HepG2 (cell line): ENCODE results near the gene SLC4A7. TPM values are rescaled to one million over a fixed set of nuclear protein-coding genes. Genes with fewer than 3 reads are reported as not detected.
A peak's percentile ranks its signal among the peaks of the same experiment; 100 is the strongest.

Source experiments
- ASH2L ChIP-seq: fragments of 300-600, 200-600 bp; sonication (generic); IDR thresholded peaks from 2 replicates; pipeline ENCODE4 v1.7.0; 2017; ENCODE audit warnings: low read depth, mild to moderate bottlenecking, moderate library complexity, mixed read lengths, low read length; ENCODE audit not compliant: insufficient read length
- ATF7-NPFF ChIP-seq: sonication (generic); formaldehyde crosslinking; IDR thresholded peaks from 2 replicates; pipeline ENCODE4 v1.8.1; 2023; ENCODE audit warnings: mild to moderate bottlenecking, low read depth, missing genetic modification reagents, moderate library complexity
- BHLHE40 ChIP-seq: IDR thresholded peaks from 2 replicates; pipeline ENCODE4 v1.6.1; 2011; ENCODE audit warnings: low read length, improper control_type of control experiment
- FOXC1 ChIP-seq: sonication (generic); formaldehyde crosslinking; IDR thresholded peaks from 2 replicates; pipeline ENCODE4 v1.8.0; 2022; ENCODE audit warnings: mild to moderate bottlenecking, missing genetic modification reagents, borderline replicate concordance
- FOXK1 ChIP-seq: sonication (generic); formaldehyde crosslinking; IDR thresholded peaks from 2 replicates; pipeline ENCODE4 v1.4.0; 2020; ENCODE audit warnings: low read depth, missing genetic modification reagents, borderline replicate concordance
- FOXP1 ChIP-seq, 2 experiments: fragments of 450-650 bp in 1 of 2; IDR thresholded peaks; 2 replicates each; pipeline ENCODE4 v1.6.1; 2017 to 2018; ENCODE audit warnings: antibody characterized with exemption in 1 of 2
- KLF13 ChIP-seq: sonication (generic); formaldehyde crosslinking; IDR thresholded peaks from 2 replicates; pipeline ENCODE4 v1.4.0; 2020; ENCODE audit warnings: mild to moderate bottlenecking, missing genetic modification reagents
- NFKBIZ ChIP-seq: IDR thresholded peaks from 2 replicates; pipeline ENCODE4 v1.6.1; 2018; ENCODE audit warnings: missing genetic modification reagents, missing compliant biosample characterization
- NONO ChIP-seq, 2 experiments: fragments of 450-650 bp in 1 of 2; sonication (generic) in 1 of 2; formaldehyde crosslinking in 1 of 2; IDR thresholded peaks in 1 of 2; conservative IDR thresholded peaks in 1 of 2; 2 replicates each; pipeline versions ENCODE4 v1.6.1 to v1.8.0; 2017 to 2022; ENCODE audit warnings: mild to moderate bottlenecking in 1 of 2, missing genetic modification reagents in 1 of 2, moderate library complexity in 1 of 2
- PHF21A ChIP-seq: sonication (generic); formaldehyde crosslinking; IDR thresholded peaks from 2 replicates; pipeline ENCODE4 v1.5.0; 2020; ENCODE audit warnings: mild to moderate bottlenecking, missing genetic modification reagents
- TBP ChIP-seq: sonication (generic); formaldehyde crosslinking; IDR thresholded peaks from 2 replicates; pipeline ENCODE4 v1.5.0; 2020; ENCODE audit warnings: missing genetic modification reagents
- TEF ChIP-seq: sonication (generic); formaldehyde crosslinking; IDR thresholded peaks from 2 replicates; pipeline ENCODE4 v1.5.0; 2020; ENCODE audit warnings: missing genetic modification reagents
- ZBTB1 ChIP-seq: sonication (generic); formaldehyde crosslinking; IDR thresholded peaks from 2 replicates; pipeline ENCODE4 v1.4.0; 2020; ENCODE audit warnings: missing genetic modification reagents, borderline replicate concordance
- ZBTB37 ChIP-seq: sonication (generic); formaldehyde crosslinking; IDR thresholded peaks from 2 replicates; pipeline ENCODE4 v1.4.0; 2020; ENCODE audit warnings: mild to moderate bottlenecking, missing genetic modification reagents
- ZFP90 ChIP-seq: sonication (generic); formaldehyde crosslinking; IDR thresholded peaks from 2 replicates; pipeline ENCODE4 v1.8.0; 2022; ENCODE audit warnings: missing genetic modification reagents, mild to moderate bottlenecking, inconsistent platforms, borderline replicate concordance
- ZNF143 ChIP-seq: sonication (generic); formaldehyde crosslinking; IDR thresholded peaks from 2 replicates; pipeline ENCODE4 v1.4.0; 2020; ENCODE audit warnings: missing genetic modification reagents
- ZNF260 ChIP-seq: sonication (generic); formaldehyde crosslinking; IDR thresholded peaks from 2 replicates; pipeline ENCODE4 v1.4.0; 2020; ENCODE audit warnings: missing genetic modification reagents, low read depth, mild to moderate bottlenecking, borderline replicate concordance
- ZNF296 ChIP-seq: sonication (generic); formaldehyde crosslinking; conservative IDR thresholded peaks from 2 replicates; pipeline ENCODE4 v1.5.0; 2020; ENCODE audit warnings: mild to moderate bottlenecking, missing genetic modification reagents
- ZNF737 ChIP-seq: sonication (generic); formaldehyde crosslinking; IDR thresholded peaks from 2 replicates; pipeline ENCODE4 v1.5.0; 2020; ENCODE audit warnings: missing genetic modification reagents, mild to moderate bottlenecking, borderline replicate concordance
- ZSCAN9 ChIP-seq: IDR thresholded peaks from 2 replicates; pipeline ENCODE4 v1.6.1; 2016; ENCODE audit warnings: borderline replicate concordance
- polyA plus RNA-seq, 8 experiments: library from polyadenylated mRNA; depleted of rRNA in 3 of 8; stranded (reverse) in 7 of 8; unstranded in 1 of 8; fragments of >200 nt; fragmentation: Illumina TruSeq in 4 of 8; extraction: Trizol in 4 of 8; gene quantifications; 2 replicates each; pipeline versions ENCODE4 v1.2.1 to v1.2.3, GENCODE V29; 2011 to 2016; ENCODE audit warnings: low read depth in 4 of 8, missing spikeins in 1 of 8, mixed read lengths in 1 of 8; ENCODE audit not compliant: insufficient read depth in 1 of 8
- total RNA-seq, 5 experiments: library from RNA; depleted of rRNA; stranded (reverse); fragments of >200 nt; fragmentation: Illumina TruSeq; extraction: Trizol; gene quantifications; 2 replicates each; pipeline ENCODE4 v1.2.3, GENCODE V29; 2016; ENCODE audit warnings: low read depth in 1 of 5
- TF ChIP-seq, protein P1 (sequence below): sonication (generic); formaldehyde crosslinking; IDR thresholded peaks from 2 replicates; pipeline ENCODE4 v1.4.0; 2020; ENCODE audit warnings: missing genetic modification reagents
- TF ChIP-seq, protein P2 (sequence below): conservative IDR thresholded peaks from 2 replicates; pipeline ENCODE4 v1.6.1; 2018; ENCODE audit warnings: missing genetic modification reagents
- TF ChIP-seq, protein P3 (sequence below): sonication (generic); formaldehyde crosslinking; IDR thresholded peaks from 2 replicates; pipeline ENCODE4 v1.5.1; 2020; ENCODE audit warnings: missing genetic modification reagents, mild to moderate bottlenecking, borderline replicate concordance

Gene SLC4A7
- total and polyA plus RNA-seq, 2 of the 13 experiments (the other 11 are each of a cell fraction or from before 2014, with no cell fraction given): 16.4 to 43.8 TPM

- TF ChIP-seq FOXC1 (CRISPR knock-in tag): peak; percentile 81; the same call in 1 of the 2 replicates
- no peak for TF ChIP-seq NONO (IDR thresholded peaks at IDR 0.05)
- peak; percentile 86 for TF ChIP-seq NONO (CRISPR knock-in tag; conservative IDR thresholded peaks at IDR 0.05)
- TF ChIP-seq TEF (CRISPR knock-in tag): peak; percentile 92; the same call in 1 of the 2 replicates
- TF ChIP-seq ZFP90: 0 out of 2 replicates have a peak, but pooled peaks have one; percentile 21
- TF ChIP-seq ZNF296 (CRISPR knock-in tag): no peak
- TF ChIP-seq ZSCAN9 (CRISPR knock-in tag): peak; percentile 96
- TF ChIP-seq PHF21A (CRISPR knock-in tag): peak; percentile 97; the same call in 1 of the 2 replicates
- TF ChIP-seq TBP: no peak
- peak; percentile 51; the same call in 1 of the 2 replicates for TF ChIP-seq ZBTB37
- TF ChIP-seq, protein P1, sequence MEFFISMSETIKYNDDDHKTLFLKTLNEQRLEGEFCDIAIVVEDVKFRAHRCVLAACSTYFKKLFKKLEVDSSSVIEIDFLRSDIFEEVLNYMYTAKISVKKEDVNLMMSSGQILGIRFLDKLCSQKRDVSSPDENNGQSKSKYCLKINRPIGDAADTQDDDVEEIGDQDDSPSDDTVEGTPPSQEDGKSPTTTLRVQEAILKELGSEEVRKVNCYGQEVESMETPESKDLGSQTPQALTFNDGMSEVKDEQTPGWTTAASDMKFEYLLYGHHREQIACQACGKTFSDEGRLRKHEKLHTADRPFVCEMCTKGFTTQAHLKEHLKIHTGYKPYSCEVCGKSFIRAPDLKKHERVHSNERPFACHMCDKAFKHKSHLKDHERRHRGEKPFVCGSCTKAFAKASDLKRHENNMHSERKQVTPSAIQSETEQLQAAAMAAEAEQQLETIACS: no peak
- TF ChIP-seq KLF13 (CRISPR knock-in tag): no peak
- TF ChIP-seq ZBTB1 (CRISPR knock-in tag): no peak
- TF ChIP-seq NFKBIZ (CRISPR knock-in tag): peak; percentile 98
- no peak for TF ChIP-seq ZNF260 (CRISPR knock-in tag)
- peak; percentile 21; the same call in 1 of the 2 replicates for TF ChIP-seq ATF7-NPFF (CRISPR knock-in tag)
- TF ChIP-seq FOXK1 (CRISPR knock-in tag): peak; percentile 99
- peak; percentile 82 for TF ChIP-seq ZNF143
- peak; percentile 99 for TF ChIP-seq FOXP1 (IDR thresholded peaks at IDR 0.05)
- TF ChIP-seq FOXP1 (CRISPR knock-in tag; IDR thresholded peaks at IDR 0.05): peak; percentile 99
- TF ChIP-seq, protein P2, sequence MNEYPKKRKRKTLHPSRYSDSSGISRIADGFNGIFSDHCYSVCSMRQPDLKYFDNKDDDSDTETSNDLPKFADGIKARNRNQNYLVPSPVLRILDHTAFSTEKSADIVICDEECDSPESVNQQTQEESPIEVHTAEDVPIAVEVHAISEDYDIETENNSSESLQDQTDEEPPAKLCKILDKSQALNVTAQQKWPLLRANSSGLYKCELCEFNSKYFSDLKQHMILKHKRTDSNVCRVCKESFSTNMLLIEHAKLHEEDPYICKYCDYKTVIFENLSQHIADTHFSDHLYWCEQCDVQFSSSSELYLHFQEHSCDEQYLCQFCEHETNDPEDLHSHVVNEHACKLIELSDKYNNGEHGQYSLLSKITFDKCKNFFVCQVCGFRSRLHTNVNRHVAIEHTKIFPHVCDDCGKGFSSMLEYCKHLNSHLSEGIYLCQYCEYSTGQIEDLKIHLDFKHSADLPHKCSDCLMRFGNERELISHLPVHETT: peak; percentile 54; the same call in 1 of the 2 replicates
- TF ChIP-seq BHLHE40: peak; percentile 61; the same call in 1 of the 2 replicates
- TF ChIP-seq, protein P3, sequence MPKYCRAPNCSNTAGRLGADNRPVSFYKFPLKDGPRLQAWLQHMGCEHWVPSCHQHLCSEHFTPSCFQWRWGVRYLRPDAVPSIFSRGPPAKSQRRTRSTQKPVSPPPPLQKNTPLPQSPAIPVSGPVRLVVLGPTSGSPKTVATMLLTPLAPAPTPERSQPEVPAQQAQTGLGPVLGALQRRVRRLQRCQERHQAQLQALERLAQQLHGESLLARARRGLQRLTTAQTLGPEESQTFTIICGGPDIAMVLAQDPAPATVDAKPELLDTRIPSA (CRISPR knock-in tag): no peak
- peak; percentile 89 for TF ChIP-seq ASH2L
- no peak; the same call in 1 of the 2 replicates for TF ChIP-seq ZNF737 (CRISPR knock-in tag)
Measured at GRCh38 chr3:27360113-27361078, 123.8 kb downstream of the SLC4A7 start (continued).
